Uterus (tissue), 2 donors: ENCODE results near the gene NOXO1.

Experiments
- CTCF ChIP-seq, 4 experiments: fragments of 200-600 bp in 2 of 4; fragments of 450-650 bp in 2 of 4; sonication (generic) in 2 of 4; IDR thresholded peaks; one replicate each; pipeline ENCODE4 v1.5.1; 2016 to 2019; ENCODE audit warnings: antibody characterized with exemption in 4 of 4, mild to moderate bottlenecking in 2 of 4, moderate library complexity in 1 of 4
- POLR2A ChIP-seq, 2 donors: fragments of 450-650 bp; IDR thresholded peaks; one replicate each; pipeline ENCODE4 v1.6.1; 2016; ENCODE audit warnings: antibody characterized with exemption in 2 of 2, mild to moderate bottlenecking in 1 of 2, moderate library complexity in 1 of 2

- TF ChIP-seq CTCF (IDR thresholded peaks at IDR 0.05) (no peak), POLR2A (IDR thresholded peaks at IDR 0.05) (no peak)
These were observed 44.7 kb upstream of the NOXO1 start for GRCh38 chr16:2025878-2026460.
